Peyer's patch (tissue), 4 donors: ENCODE results near the gene SPEF2. TPM values are rescaled to one million over a fixed set of nuclear protein-coding genes. Genes with fewer than 3 reads are reported as not detected.
A peak's percentile ranks its signal among the peaks of the same experiment; 100 is the strongest.
"Not testable (repeated sequence)": the region's sequence is repeated elsewhere in the genome, so short reads cannot be mapped to it uniquely, and the experiment has no call there.

ENCODE experiments used
- DNase-seq, 3 donors: peaks; one replicate each; pipeline ENCODE4 v3.0.0-alpha.2; 2017 to 2019
- H3K27ac ChIP-seq, 4 donors: fragments of 200-600 bp; sonication (generic); one replicate each; pipeline ENCODE4 v1.5.1; 2016 to 2019
- H3K27me3 ChIP-seq, 2 donors: fragments of 200-600 bp; sonication (generic); one replicate each; pipeline ENCODE4 v1.5.1; 2019
- H3K36me3 ChIP-seq, 3 donors: fragments of 200-600 bp; sonication (generic); one replicate each; pipeline ENCODE4 v1.5.1; 2016 to 2019
- H3K4me1 ChIP-seq, 4 donors: fragments of 200-600 bp; sonication (generic); one replicate each; pipeline ENCODE4 v1.5.1; 2016 to 2019
- H3K4me3 ChIP-seq, 4 donors: fragments of 200-600 bp; sonication (generic); 1 replicate in 3 of 4; 2 replicates in 1 of 4; pipeline ENCODE4 v1.5.1; 2016 to 2019; ENCODE audit warnings: mild to moderate bottlenecking in 1 of 4
- H3K9me3 ChIP-seq, 4 donors: fragments of 200-600 bp; sonication (generic); one replicate each; pipeline ENCODE4 v1.5.1; 2016 to 2019; ENCODE audit warnings: mild to moderate bottlenecking in 1 of 4
- CTCF ChIP-seq, 6 experiments: fragments of 450-650 bp in 4 of 6; fragments of 200-600 bp in 2 of 6; sonication (generic) in 1 of 6; IDR thresholded peaks; one replicate each; pipeline ENCODE4 v1.5.1; 2017 to 2019; ENCODE audit warnings: antibody characterized with exemption in 6 of 6, mild to moderate bottlenecking in 3 of 6, moderate library complexity in 1 of 6
- POLR2A ChIP-seq, 2 donors: fragments of 450-650 bp; IDR thresholded peaks; one replicate each; pipeline ENCODE4 v1.5.1; 2017; ENCODE audit warnings: antibody characterized with exemption in 2 of 2, mild to moderate bottlenecking in 2 of 2, moderate library complexity in 2 of 2
- total RNA-seq, 4 donors: library from RNA; depleted of rRNA; stranded (reverse); fragments of >200 nt; gene quantifications; one replicate each; pipeline ENCODE4 v1.1.0, GENCODE V29; 2016

Gene SPEF2
- total RNA-seq, 4 donors from 2014 or later = 2.5 to 8.8 (median 5.1) TPM

GRCh38 chr5:35668794-35669193, 51.1 kb downstream of the SPEF2 start:
- Histone ChIP-seq H3K36me3 (no peaks in the 10 kb centered on the region), H3K27me3 (no peaks in the 10 kb centered on the region), H3K4me1 (peaks cover 0 to 6% (median 0%) of the 10 kb centered on the region in 4 donors), H3K9me3 (no peaks in the 10 kb centered on the region), H3K4me3 (no peak overlapping the region), H3K27ac (no peak overlapping the region)
- DNase-seq = no peak
- TF ChIP-seq CTCF (IDR thresholded peaks at IDR 0.05) (no peak), POLR2A (IDR thresholded peaks at IDR 0.05) (no peak)

GRCh38 chr5:35671541-35672295, 54.1 kb downstream of the SPEF2 start:
- Histone ChIP-seq H3K4me1 (peaks cover 0 to 6% (median 0%) of the 10 kb centered on the region in 4 donors), H3K9me3 (no peaks in the 10 kb centered on the region), H3K36me3 (no peaks in the 10 kb centered on the region), H3K27ac (no peak overlapping the region), H3K27me3 (no peaks in the 10 kb centered on the region), H3K4me3 (no peak overlapping the region)
- TF ChIP-seq CTCF (IDR thresholded peaks at IDR 0.05) (no peak), POLR2A (IDR thresholded peaks at IDR 0.05) (no peak)
- DNase-seq = no peak

- not testable (repeated sequence) for H3K27ac ChIP-seq, H3K27me3 ChIP-seq, DNase-seq, H3K4me3 ChIP-seq, H3K9me3 ChIP-seq, H3K36me3 ChIP-seq, H3K4me1 ChIP-seq
These were observed 54.6 kb downstream of the SPEF2 start for GRCh38 chr5:35672296-35672655.

GRCh38 chr5:35672995-35673394, 55.3 kb downstream of the SPEF2 start:
- peaks cover 0 to 6% (median 0%) of the 10 kb centered on the region in 4 donors for H3K4me1 ChIP-seq
- H3K4me3 ChIP-seq = no peak overlapping the region
- H3K9me3 ChIP-seq = no peaks in the 10 kb centered on the region
- H3K27ac ChIP-seq = peak overlapping the region in 1 of 4 donors; percentile 38
- TF ChIP-seq POLR2A (IDR thresholded peaks at IDR 0.05) = no peak
- no peak for TF ChIP-seq CTCF (IDR thresholded peaks at IDR 0.05)
- no peaks in the 10 kb centered on the region for H3K36me3 ChIP-seq
- no peaks in the 10 kb centered on the region for H3K27me3 ChIP-seq
- DNase-seq = no peak

GRCh38 chr5:35674049-35674448, 56.4 kb downstream of the SPEF2 start:
- Histone ChIP-seq H3K27ac (no peak overlapping the region), H3K36me3 (no peaks in the 10 kb centered on the region), H3K27me3 (no peaks in the 10 kb centered on the region), H3K4me1 (peaks cover 0 to 6% (median 0%) of the 10 kb centered on the region in 4 donors), H3K9me3 (no peaks in the 10 kb centered on the region), H3K4me3 (no peak overlapping the region)
- no peak for DNase-seq
- TF ChIP-seq CTCF (IDR thresholded peaks at IDR 0.05) = no peak
- TF ChIP-seq POLR2A (IDR thresholded peaks at IDR 0.05) = no peak

- Histone ChIP-seq H3K27me3 (no peaks in the 10 kb centered on the region), H3K4me1 (peaks cover 0 to 6% (median 0%) of the 10 kb centered on the region in 4 donors), H3K36me3 (no peaks in the 10 kb centered on the region), H3K4me3 (no peak overlapping the region), H3K27ac (no peak overlapping the region), H3K9me3 (no peaks in the 10 kb centered on the region)
- no peak for DNase-seq
- TF ChIP-seq POLR2A (IDR thresholded peaks at IDR 0.05) (no peak), CTCF (IDR thresholded peaks at IDR 0.05) (no peak)
These were observed 57.7 kb downstream of the SPEF2 start for GRCh38 chr5:35675392-35675791.
